HK-2 (cell line): ENCODE measurements around the gene LRP1.

Experiments used
- DNase-seq: peaks from one replicate; pipeline ENCODE4 v3.0.0-alpha.2; 2018; ENCODE audit not compliant: unreplicated experiment

LRP1 gene

GRCh38 chr12:57154804-57155434, 26.6 kb downstream of the LRP1 start:
- DNase-seq: no peak

- no peak for DNase-seq
Measured at GRCh38 chr12:57156701-57157403, 28.6 kb downstream of the LRP1 start.

- no peak for DNase-seq
Measured at GRCh38 chr12:57157588-57158173, 29.4 kb downstream of the LRP1 start.

GRCh38 chr12:57158186-57158585, 29.9 kb downstream of the LRP1 start:
- DNase-seq: no peak

GRCh38 chr12:57158665-57159064, 30.4 kb downstream of the LRP1 start:
- no peak for DNase-seq

GRCh38 chr12:57159311-57159710, 31.0 kb downstream of the LRP1 start:
- DNase-seq: no peak

GRCh38 chr12:57160040-57160439, 31.8 kb downstream of the LRP1 start:
- no peak for DNase-seq

GRCh38 chr12:57160741-57161140, 32.5 kb downstream of the LRP1 start:
- no peak for DNase-seq

- DNase-seq: no peak
Measured at GRCh38 chr12:57161491-57161890, 33.2 kb downstream of the LRP1 start.

GRCh38 chr12:57162553-57163125, 34.4 kb downstream of the LRP1 start:
- DNase-seq: no peak

GRCh38 chr12:57164454-57164853, 36.2 kb downstream of the LRP1 start:
- no peak for DNase-seq

GRCh38 chr12:57164966-57165625, 36.8 kb downstream of the LRP1 start:
- DNase-seq: no peak

GRCh38 chr12:57165741-57166140, 37.5 kb downstream of the LRP1 start:
- DNase-seq: no peak

- DNase-seq: peak; percentile 76
Measured at GRCh38 chr12:57166971-57167371, 38.7 kb downstream of the LRP1 start.

- no peak for DNase-seq
Measured at GRCh38 chr12:57168058-57168457, 39.8 kb downstream of the LRP1 start.

- DNase-seq: no peak
Measured at GRCh38 chr12:57169046-57169795, 40.9 kb downstream of the LRP1 start.

- DNase-seq: no peak
Measured at GRCh38 chr12:57169969-57170368, 41.7 kb downstream of the LRP1 start.

GRCh38 chr12:57170408-57170807, 42.1 kb downstream of the LRP1 start:
- no peak for DNase-seq

GRCh38 chr12:57170927-57171326, 42.6 kb downstream of the LRP1 start:
- DNase-seq: no peak

GRCh38 chr12:57171668-57172067, 43.4 kb downstream of the LRP1 start:
- DNase-seq: no peak

- DNase-seq: peak; percentile 16
Measured at GRCh38 chr12:57173089-57173488, 44.8 kb downstream of the LRP1 start.

- DNase-seq: no peak
Measured at GRCh38 chr12:57173683-57174082, 45.4 kb downstream of the LRP1 start.
